ENCODE measurements around the gene IGFL1.

IGFL1 gene

DNA sequence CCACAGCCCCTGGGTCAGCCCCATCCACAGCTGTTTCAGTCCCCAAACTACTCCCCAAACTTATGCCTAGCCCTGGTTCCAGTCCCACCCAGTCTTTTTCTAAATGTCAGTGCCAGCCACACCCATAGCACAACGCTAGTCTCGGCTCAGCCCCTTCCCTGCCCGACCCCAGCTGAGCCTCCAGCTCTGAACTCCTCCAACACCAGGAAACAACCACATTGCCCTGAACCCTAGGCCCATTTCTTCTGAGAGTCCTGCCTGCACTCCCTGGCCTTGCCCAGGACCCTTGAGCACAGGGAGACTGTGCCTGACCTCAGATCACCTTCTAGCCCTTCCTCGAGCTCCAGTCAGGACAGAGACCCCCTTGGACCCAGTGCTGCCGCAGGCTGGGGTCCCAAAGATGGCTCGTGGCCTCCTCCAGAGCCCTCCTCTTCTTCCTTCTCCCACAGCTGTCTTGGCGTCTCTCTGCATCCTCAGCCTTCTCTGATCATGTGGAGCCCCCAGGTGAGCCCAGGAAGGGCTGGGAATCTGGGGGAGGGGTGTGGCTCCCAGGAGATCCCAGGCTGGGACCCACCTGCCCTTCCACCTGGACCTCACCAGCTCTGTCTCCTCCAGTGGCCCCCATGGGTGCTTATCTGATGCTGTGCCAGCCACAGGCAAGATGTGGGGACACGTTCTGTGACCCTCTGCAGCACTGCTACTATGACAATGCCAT lies 33.0 kb upstream of the IGFL1 start:
- TF ChIP-seq, protein P1, sequence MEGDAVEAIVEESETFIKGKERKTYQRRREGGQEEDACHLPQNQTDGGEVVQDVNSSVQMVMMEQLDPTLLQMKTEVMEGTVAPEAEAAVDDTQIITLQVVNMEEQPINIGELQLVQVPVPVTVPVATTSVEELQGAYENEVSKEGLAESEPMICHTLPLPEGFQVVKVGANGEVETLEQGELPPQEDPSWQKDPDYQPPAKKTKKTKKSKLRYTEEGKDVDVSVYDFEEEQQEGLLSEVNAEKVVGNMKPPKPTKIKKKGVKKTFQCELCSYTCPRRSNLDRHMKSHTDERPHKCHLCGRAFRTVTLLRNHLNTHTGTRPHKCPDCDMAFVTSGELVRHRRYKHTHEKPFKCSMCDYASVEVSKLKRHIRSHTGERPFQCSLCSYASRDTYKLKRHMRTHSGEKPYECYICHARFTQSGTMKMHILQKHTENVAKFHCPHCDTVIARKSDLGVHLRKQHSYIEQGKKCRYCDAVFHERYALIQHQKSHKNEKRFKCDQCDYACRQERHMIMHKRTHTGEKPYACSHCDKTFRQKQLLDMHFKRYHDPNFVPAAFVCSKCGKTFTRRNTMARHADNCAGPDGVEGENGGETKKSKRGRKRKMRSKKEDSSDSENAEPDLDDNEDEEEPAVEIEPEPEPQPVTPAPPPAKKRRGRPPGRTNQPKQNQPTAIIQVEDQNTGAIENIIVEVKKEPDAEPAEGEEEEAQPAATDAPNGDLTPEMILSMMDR (IDR thresholded peaks at IDR 0.05) = no peak

DNA sequence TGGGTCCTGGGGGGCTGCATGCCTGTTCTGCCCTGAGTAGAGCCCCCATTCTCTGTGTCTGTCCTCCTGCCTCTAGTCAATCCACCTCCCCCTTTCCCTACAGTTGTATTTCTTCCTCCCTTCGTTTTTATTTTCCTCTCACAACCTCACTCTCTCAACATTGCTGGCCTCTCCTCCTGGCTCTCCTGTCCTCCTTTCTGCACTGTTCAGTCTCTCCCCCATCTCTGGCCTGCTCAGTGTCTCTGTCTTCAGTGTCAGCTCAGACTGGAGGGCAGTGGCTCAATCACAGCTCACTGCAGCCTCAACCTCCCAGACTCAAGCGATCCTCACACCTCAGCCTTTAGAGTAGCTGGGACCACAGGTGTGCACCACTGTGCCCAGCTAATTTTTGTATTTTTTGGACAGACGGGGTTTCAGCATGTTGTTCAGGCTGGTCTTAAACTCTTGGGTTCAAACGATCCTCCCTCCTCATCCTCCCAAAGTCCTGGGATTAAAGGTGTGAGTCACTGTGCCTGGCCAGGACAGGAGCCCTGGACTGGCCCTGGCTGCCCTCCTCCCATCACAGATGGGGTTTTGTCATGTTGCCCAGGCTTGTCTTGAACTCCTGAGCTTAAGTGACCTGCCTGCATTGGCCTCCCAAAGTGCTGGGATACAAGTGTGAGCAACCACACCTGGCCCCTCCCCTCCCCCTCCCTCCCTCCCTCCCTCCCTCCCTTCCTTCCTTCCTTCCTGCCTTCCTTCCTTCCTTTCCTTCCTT lies 32.0 kb upstream of the IGFL1 start:
- Histone ChIP-seq H3K4me3 (no peak overlapping the region), H3K27ac (no peak overlapping the region)
- TF ChIP-seq, protein P1 (IDR thresholded peaks at IDR 0.05) = no peak
- DNase-seq (ENCODE audit: low spot score) = no peak

More for the DNA sequence above, 33.0 kb upstream of the IGFL1 start:
- Histone ChIP-seq H3K27ac (no peak overlapping the region), H3K4me3 (no peak overlapping the region)
- no peak for DNase-seq (ENCODE audit: low spot score)

DNA sequence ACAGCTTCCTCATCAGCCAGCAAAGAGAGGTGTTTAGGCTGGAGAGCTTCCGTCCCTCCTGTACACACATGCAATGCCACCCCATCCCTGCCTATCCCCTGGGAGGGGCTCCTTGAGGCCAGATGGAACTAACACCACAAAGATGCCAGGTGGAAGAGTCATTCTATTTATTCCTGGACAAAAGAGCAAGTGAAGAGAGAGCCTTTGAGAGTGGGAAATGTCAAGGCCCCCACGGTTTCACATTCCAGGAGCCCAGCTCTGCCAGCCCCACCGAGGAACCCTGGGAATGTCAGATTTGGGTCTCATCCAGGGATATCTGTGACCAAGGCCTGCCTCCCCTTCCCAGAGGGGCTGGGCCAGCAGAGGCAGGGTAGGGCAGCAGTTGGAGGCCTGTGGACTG lies 30.8 kb upstream of the IGFL1 start:
- TF ChIP-seq, protein P1 (IDR thresholded peaks at IDR 0.05) = no peak
- no peak overlapping the region for H3K4me3 ChIP-seq
- DNase-seq (ENCODE audit: low spot score) = no peak
- H3K27ac ChIP-seq = no peak overlapping the region

DNA sequence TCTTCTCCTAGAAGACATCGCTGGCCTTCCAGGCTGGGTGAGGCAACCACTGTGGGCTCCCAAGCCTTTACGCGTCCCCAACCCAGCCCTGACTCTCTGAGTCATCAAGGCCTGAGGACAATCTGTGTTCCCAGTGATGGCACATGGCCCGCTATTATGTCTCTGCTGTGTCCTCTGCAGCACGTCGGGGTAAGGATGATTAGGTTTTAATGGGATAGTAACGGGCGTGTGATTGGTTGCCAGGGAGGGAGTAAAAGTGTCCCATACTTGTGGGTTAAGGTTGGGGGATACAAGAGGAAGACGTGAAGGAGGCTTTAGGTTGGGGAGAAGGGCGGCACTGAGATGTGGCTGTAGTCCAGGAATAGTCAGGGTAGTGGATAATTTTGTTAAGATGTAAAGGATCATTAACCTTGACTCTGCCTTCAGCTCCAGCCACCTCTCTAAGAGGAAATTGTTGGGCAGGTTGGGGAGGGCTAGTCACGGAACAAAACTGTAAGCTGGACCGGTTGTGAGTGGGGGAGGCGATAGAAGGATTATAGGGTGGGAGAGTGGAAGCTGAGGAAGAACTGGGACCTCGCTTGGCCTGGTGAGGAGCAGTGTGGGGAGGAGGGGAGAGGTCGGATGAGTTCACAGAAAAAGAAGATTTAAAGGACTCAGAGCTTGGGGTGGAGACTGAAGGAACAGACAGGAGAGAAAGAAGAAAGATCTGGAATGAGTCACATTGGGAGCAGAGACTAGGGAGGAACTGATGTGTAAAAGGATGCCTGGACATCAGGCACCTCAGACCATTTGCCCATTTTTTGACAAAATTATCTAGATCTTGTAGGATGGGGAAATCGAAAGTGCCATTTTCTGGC lies 27.9 kb upstream of the IGFL1 start:
- TF ChIP-seq, protein P1 (IDR thresholded peaks at IDR 0.05) = no peak
- H3K4me3 ChIP-seq = no peak overlapping the region
- DNase-seq (ENCODE audit: low spot score) = no peak
- no peak overlapping the region for H3K27ac ChIP-seq

DNA sequence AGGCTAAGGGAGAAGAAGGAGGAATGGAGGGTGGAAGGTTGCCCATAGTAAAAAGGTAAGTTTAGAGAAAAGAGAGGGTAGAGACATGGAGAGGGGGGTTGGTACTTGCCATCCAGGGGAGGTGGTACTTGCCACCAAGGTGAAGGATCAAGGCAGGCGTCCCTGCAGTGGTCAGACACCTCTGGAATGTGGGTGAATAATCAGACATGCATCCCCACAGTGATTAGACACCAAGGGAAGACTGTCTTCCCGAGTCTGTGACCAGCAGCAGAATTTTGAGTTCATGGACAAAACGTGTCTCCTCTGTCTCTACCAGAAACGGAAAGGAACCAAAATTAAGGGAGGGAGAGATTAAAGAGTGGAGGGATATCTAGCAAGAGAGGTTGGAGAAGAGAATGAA lies 27.1 kb upstream of the IGFL1 start:
- Histone ChIP-seq H3K4me3 (no peak overlapping the region), H3K27ac (no peak overlapping the region)
- no peak for DNase-seq (ENCODE audit: low spot score)
- TF ChIP-seq, protein P1 (IDR thresholded peaks at IDR 0.05) = no peak

DNA sequence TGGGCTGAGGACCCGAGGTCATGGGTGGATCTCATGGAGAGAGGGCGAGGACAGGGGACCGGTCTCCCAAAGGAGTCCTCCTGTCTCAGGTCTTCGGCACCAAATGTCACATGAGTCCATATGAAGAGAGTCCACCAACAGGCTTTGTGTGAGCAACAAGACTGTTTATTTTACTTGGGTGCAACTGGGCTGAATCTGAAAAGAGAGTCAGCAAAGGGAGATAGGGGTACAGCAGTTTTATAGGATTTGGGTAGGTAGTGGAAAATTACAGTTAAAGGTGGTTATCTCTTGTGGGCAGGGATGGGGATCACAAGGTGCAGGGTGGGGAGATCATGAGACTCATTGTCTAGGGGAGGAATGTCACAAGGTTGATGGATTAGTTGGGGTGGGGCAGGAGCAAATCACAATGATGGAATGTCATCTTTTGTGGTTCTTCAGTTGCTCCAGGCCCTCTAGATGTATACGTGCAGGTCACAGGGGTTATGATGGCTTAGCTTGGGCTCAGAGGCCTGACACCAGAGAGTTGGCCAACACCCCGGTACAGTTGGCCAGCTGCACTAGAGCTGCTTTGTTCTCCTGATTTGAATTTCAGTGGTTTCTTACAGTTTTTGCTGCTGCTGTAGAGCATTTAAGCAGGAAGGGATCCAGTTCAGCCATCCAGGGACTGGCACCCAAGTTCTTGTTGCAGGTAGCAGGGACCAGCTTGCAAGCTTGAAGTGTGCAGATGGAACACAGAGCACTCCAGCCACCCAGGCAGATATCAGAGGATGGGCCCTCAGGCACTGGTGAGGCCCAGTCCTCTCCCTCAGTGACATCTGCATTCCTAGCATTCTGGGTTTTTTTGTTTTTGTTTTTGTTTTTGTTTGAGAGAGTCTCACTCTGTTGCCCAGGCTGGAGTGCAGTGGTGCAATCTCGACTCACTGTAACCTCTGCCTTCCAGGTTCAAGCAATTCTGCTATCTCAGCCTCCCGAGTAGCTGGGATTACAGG lies 26.4 kb upstream of the IGFL1 start:
- no peak overlapping the region for H3K27ac ChIP-seq
- TF ChIP-seq, protein P1 (IDR thresholded peaks at IDR 0.05) = no peak
- no peak overlapping the region for H3K4me3 ChIP-seq
- no peak for DNase-seq (ENCODE audit: low spot score)
